ENCODE measurements around the gene SHC2.

The SHC2 gene

GRCh38 chr19:494171-495080 lies 33.6 kb upstream of the SHC2 start:
- H3K9me3 ChIP-seq (ENCODE audit: control insufficient read depth, insufficient read depth, low read length) = peaks cover 10% of the 10 kb centered on the region; the same call in 1 of the 2 replicates
- H4K20me1 ChIP-seq (ENCODE audit: control insufficient read depth, insufficient read depth, low read depth, low read length) = no peaks in the 10 kb centered on the region
- H3K36me3 ChIP-seq (ENCODE audit: control insufficient read depth, low read length) = no peaks in the 10 kb centered on the region
- no peak overlapping the region for H3K4me3 ChIP-seq (ENCODE audit: low read length)
- TF ChIP-seq, protein P1, sequence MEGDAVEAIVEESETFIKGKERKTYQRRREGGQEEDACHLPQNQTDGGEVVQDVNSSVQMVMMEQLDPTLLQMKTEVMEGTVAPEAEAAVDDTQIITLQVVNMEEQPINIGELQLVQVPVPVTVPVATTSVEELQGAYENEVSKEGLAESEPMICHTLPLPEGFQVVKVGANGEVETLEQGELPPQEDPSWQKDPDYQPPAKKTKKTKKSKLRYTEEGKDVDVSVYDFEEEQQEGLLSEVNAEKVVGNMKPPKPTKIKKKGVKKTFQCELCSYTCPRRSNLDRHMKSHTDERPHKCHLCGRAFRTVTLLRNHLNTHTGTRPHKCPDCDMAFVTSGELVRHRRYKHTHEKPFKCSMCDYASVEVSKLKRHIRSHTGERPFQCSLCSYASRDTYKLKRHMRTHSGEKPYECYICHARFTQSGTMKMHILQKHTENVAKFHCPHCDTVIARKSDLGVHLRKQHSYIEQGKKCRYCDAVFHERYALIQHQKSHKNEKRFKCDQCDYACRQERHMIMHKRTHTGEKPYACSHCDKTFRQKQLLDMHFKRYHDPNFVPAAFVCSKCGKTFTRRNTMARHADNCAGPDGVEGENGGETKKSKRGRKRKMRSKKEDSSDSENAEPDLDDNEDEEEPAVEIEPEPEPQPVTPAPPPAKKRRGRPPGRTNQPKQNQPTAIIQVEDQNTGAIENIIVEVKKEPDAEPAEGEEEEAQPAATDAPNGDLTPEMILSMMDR (IDR thresholded peaks at IDR 0.05; ENCODE audit: low read depth, low read length, poor library complexity, severe bottlenecking) = no peak
- TF ChIP-seq EZH2phosphoT487 (IDR thresholded peaks at IDR 0.05; ENCODE audit: borderline replicate concordance, low read length) = no peak
- H3K4me1 ChIP-seq (ENCODE audit: control insufficient read depth, low read length) = peaks cover 7% of the 10 kb centered on the region; the same call in 1 of the 2 replicates
- H3K4me2 ChIP-seq (ENCODE audit: low read length) = no peak overlapping the region
- H3F3A ChIP-seq (ENCODE audit: control insufficient read depth, insufficient read depth) = peaks cover 6% of the 10 kb centered on the region
- peaks cover 8% of the 10 kb centered on the region for H3K27me3 ChIP-seq (ENCODE audit: control insufficient read depth, low read length)
- H3K27ac ChIP-seq (ENCODE audit: low read depth, low read length) = no peak overlapping the region
- no peaks in the 10 kb centered on the region for H3K79me2 ChIP-seq (ENCODE audit: control insufficient read depth, low read length)
- no peaks in the 10 kb centered on the region for H3K9me2 ChIP-seq (replicated peaks; ENCODE audit: control insufficient read depth, low read length)

DNA sequence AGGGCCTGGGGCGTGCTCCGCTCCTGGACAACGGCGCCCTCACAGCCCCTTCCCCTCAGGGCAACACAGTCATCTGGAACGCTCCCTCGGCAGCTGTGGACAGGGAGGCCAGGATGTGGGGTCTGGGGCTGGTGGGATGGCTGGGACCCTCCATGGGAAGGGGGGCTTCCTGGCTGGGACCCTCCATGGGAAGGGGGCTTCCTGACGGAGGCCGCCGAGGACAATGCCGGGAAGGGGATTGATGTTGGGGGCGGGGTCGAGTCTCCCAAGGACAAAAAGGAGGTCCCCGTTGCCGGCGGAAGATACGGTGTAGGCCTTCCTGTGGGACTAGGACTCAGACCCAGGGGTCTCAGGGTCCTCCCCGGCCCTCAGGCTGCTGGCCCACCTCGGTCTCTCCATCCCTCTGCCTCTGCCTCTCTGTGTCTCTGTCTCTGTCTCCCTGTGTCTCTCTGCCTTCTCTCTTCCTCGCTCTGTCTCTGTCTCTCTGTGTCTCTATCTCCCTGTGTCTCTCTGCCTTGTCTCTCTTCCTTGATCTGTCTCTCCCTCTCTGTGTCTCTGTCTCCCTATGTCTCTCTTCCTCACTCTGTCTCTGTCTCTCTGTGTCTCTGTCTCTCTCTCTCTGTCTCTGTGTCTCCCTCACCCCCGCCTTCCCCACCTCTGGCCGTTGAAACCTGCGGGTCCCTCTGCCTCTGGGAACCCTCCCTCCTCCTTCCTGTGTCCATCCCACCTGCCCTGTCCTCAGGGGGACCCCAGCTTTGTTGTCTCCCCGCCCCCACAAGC lies 32.7 kb upstream of the SHC2 start:
- H3K9me2 ChIP-seq (replicated peaks; ENCODE audit: control insufficient read depth, low read length) = no peaks in the 10 kb centered on the region
- H3K36me3 ChIP-seq (ENCODE audit: control insufficient read depth, low read length) = peaks cover 1% of the 10 kb centered on the region; the same call in 1 of the 2 replicates
- H3F3A ChIP-seq (ENCODE audit: control insufficient read depth, insufficient read depth) = peaks cover 6% of the 10 kb centered on the region
- H3K9me3 ChIP-seq (ENCODE audit: control insufficient read depth, insufficient read depth, low read length) = peaks cover 10% of the 10 kb centered on the region; the same call in 1 of the 2 replicates
- no peak for TF ChIP-seq EZH2phosphoT487 (IDR thresholded peaks at IDR 0.05; ENCODE audit: borderline replicate concordance, low read length)
- TF ChIP-seq, protein P1 (IDR thresholded peaks at IDR 0.05; ENCODE audit: low read depth, low read length, poor library complexity, severe bottlenecking) = no peak
- H4K20me1 ChIP-seq (ENCODE audit: control insufficient read depth, insufficient read depth, low read depth, low read length) = no peaks in the 10 kb centered on the region
- H3K4me1 ChIP-seq (ENCODE audit: control insufficient read depth, low read length) = peaks cover 8% of the 10 kb centered on the region; the same call in 1 of the 2 replicates
- H3K27me3 ChIP-seq (ENCODE audit: control insufficient read depth, low read length) = peaks cover 8% of the 10 kb centered on the region
- H3K27ac ChIP-seq (ENCODE audit: low read depth, low read length) = no peak overlapping the region
- no peaks in the 10 kb centered on the region for H3K79me2 ChIP-seq (ENCODE audit: control insufficient read depth, low read length)
- no peak overlapping the region for H3K4me3 ChIP-seq (ENCODE audit: low read length)
- no peak overlapping the region for H3K4me2 ChIP-seq (ENCODE audit: low read length)

DNA sequence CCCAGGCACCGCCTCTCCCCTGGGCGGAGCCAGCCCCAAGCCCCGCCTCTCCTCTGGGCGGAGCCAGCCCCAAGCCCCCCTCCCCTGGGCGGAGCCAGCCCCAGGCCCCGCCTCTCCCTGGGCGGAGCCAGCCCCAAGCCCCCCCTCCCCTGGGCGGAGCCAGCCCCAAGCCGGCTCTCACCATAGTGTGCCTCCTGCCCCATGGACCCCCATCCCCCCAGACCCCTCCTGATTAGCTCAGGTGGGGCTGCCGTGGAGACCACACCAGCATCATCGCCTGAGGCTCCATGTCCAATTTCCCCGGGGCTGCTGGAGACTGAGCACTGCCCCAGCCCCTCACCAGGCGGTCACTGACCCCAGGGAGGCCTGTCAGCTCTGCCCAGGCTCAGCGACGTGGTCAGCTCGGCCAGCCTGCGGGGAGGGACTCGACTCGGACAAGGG lies 31.3 kb upstream of the SHC2 start:
- no peaks in the 10 kb centered on the region for H3K9me2 ChIP-seq (replicated peaks; ENCODE audit: control insufficient read depth, low read length)

More for the DNA sequence above, 31.3 kb upstream of the SHC2 start:
- TF ChIP-seq EZH2phosphoT487 (IDR thresholded peaks at IDR 0.05; ENCODE audit: borderline replicate concordance, low read length) = no peak
- TF ChIP-seq, protein P1 (IDR thresholded peaks at IDR 0.05; ENCODE audit: low read depth, low read length, poor library complexity, severe bottlenecking) = no peak
- H3K9me3 ChIP-seq (ENCODE audit: control insufficient read depth, insufficient read depth, low read length) = peaks cover 13% of the 10 kb centered on the region; the same call in 1 of the 2 replicates
- H3F3A ChIP-seq (ENCODE audit: control insufficient read depth, insufficient read depth) = peaks cover 10% of the 10 kb centered on the region
- peaks cover 12% of the 10 kb centered on the region for H3K4me1 ChIP-seq (ENCODE audit: control insufficient read depth, low read length)
- H3K27ac ChIP-seq (ENCODE audit: low read depth, low read length) = no peak overlapping the region
- no peak overlapping the region for H3K4me3 ChIP-seq (ENCODE audit: low read length)
- H3K27me3 ChIP-seq (ENCODE audit: control insufficient read depth, low read length) = no peaks in the 10 kb centered on the region
- H3K36me3 ChIP-seq (ENCODE audit: control insufficient read depth, low read length) = peaks cover 3% of the 10 kb centered on the region; the same call in 1 of the 2 replicates
- no peak overlapping the region for H3K4me2 ChIP-seq (ENCODE audit: low read length)
- peaks cover 3% of the 10 kb centered on the region; the same call in 1 of the 2 replicates for H3K79me2 ChIP-seq (ENCODE audit: control insufficient read depth, low read length)
- H4K20me1 ChIP-seq (ENCODE audit: control insufficient read depth, insufficient read depth, low read depth, low read length) = no peaks in the 10 kb centered on the region
